ENCODE measurements around the gene SPARC.
A peak's percentile ranks its signal among the peaks of the same experiment; 100 is the strongest.

Gene SPARC

DNA sequence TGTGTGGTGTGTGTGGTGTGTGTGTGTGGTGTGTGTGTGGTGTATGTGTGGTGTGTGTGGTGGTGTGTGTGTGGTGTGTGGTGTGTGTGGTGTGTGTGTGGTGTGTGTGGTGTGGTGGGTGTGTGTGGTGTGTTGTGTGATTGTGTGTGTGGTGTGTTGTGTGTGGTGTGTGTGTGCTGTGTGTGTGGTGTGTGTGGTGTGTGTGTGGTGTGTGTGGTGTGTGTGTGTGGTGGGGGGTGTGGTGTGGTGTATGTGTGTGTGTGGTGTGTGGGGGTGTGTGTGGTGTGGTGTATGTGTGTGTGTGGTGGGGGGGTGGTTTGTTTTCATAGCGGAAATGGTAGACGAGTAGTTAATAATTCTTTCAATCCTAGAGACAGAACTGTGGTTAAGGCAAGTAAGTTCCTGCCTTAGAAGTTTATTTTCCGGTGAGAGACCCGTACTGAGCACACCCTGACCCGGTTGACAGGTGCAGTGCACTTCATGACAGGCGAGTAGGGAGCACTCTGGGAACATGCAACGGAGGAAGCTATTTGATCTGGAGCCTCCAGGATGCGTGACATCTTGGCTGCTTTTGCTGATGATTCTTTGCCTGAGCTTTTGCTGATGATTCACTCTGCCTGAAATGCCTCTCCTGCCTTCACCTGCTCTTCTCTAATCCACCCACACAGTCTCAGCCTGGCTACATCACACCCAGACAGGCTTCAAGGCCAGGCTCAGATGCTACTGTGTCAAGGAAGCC is 73.9 kb downstream of the SPARC start:
- peak; percentile 61 for DNase-seq (ENCODE audit: low spot score)

DNA sequence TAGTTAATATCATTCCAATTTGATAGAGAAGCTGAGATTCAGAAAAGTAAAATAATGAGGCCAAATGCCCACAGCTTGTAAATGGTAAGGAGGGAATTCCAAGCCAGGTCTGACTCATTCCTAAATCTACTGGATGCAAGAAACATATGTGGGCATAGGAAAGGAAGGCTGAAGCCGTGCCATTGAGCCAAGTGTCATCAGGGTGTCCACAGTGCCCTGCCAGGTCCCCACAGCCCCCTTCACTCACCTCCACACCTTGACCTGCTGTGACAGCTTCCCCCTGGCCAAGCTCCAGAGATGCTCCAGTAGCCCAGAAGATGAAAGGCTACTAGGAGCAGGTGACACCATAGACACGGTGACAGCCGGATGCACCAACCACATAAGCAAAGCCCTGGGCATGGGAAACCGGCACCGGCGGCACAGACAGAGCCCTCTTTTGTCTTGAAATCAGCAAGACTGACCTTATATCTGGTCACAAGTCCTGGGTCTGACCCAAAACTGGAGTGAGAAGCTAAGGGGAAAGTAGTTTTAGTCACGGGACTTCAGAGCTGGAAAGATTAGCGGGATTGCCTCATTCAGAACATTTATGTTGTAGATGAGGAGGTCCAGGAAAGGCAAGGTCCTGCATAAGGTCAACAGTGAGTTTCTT is 75.5 kb downstream of the SPARC start:
- DNase-seq (ENCODE audit: low spot score), result no peak
- TF ChIP-seq, protein P1, sequence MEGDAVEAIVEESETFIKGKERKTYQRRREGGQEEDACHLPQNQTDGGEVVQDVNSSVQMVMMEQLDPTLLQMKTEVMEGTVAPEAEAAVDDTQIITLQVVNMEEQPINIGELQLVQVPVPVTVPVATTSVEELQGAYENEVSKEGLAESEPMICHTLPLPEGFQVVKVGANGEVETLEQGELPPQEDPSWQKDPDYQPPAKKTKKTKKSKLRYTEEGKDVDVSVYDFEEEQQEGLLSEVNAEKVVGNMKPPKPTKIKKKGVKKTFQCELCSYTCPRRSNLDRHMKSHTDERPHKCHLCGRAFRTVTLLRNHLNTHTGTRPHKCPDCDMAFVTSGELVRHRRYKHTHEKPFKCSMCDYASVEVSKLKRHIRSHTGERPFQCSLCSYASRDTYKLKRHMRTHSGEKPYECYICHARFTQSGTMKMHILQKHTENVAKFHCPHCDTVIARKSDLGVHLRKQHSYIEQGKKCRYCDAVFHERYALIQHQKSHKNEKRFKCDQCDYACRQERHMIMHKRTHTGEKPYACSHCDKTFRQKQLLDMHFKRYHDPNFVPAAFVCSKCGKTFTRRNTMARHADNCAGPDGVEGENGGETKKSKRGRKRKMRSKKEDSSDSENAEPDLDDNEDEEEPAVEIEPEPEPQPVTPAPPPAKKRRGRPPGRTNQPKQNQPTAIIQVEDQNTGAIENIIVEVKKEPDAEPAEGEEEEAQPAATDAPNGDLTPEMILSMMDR (IDR thresholded peaks at IDR 0.05; ENCODE audit: extremely low read depth, missing control alignments), result no peak

More for the DNA sequence above, 73.9 kb downstream of the SPARC start:
- TF ChIP-seq, protein P1 (IDR thresholded peaks at IDR 0.05; ENCODE audit: extremely low read depth, missing control alignments), result no peak

All from GM20000 (cell line).